ENCODE measurements around the gene RHOT2. TPM values are rescaled to one million over a fixed set of nuclear protein-coding genes. Genes with fewer than 3 reads are reported as not detected.

Gene RHOT2
- total RNA-seq, 2 experiments from 2014 or later: 110 TPM

GRCh38 chr16:636206-637080 is 31.5 kb upstream of the RHOT2 start, which contains the start of gene METTL26:
METTL26 (minus strand) TSS chr16:636305; CDS start chr16:636290, 15 bp downstream.
- DNase-seq (peak; percentile 98), ATAC-seq (peak; percentile 86)
- CTCF ChIA-PET: interaction anchor here (1.0 to 3.1 kb wide), 6 partner anchors 12 to 244 kb away, joined by 3 to 13 read pairs (median 3); partner anchors contain the start of gene CAPN15
- Mint-ChIP-seq H3K4me3 (peak within 1 kb of the TSS; percentile 89), H3K27me3 (no peaks in the 10 kb centered on the region), H3K36me3 (ENCODE audit: low read depth) (peaks cover 3% of the 10 kb centered on the region), H3K9me3 (no peaks in the 10 kb centered on the region), H3K27ac (peak within 1 kb of the TSS; percentile 92), H3K4me1 (ENCODE audit: low read depth) (peaks cover 13% of the 10 kb centered on the region)
- no peak for TF ChIP-seq CTCF (IDR thresholded peaks at IDR 0.05)
- intact Hi-C loops (cut with micrococcal nuclease): no loop called here
- POLR2A ChIA-PET: interaction anchor here (0.7 to 3.6 kb wide), 18 partner anchors 10 to 340 kb away, joined by 3 to 21 read pairs (median 4); partner anchors contain the start of genes JMJD8 and WDR90

- ChIA-PET CTCF (interaction anchor here (1.1 to 3.1 kb wide), 6 partner anchors 11 to 245 kb away, joined by 3 to 13 read pairs (median 3); partner anchors contain the start of genes CAPN15 and WDR90), POLR2A (interaction anchor here (0.7 to 3.6 kb wide), 11 partner anchors 9 to 339 kb away, joined by 3 to 21 read pairs (median 4); partner anchors contain the start of gene WDR90)
- ATAC-seq: peak; percentile 71
- TF ChIP-seq CTCF (IDR thresholded peaks at IDR 0.05): no peak
- no peaks in the 10 kb centered on the region for H3K27me3 Mint-ChIP-seq
- peak; percentile 90 for DNase-seq
- no peaks in the 10 kb centered on the region for H3K9me3 Mint-ChIP-seq
- peak overlapping the region; percentile 89 for H3K4me3 Mint-ChIP-seq
- intact Hi-C loops (cut with micrococcal nuclease): no loop called here
- peaks cover 3% of the 10 kb centered on the region for H3K36me3 Mint-ChIP-seq (ENCODE audit: low read depth)
- no peak overlapping the region for H3K27ac Mint-ChIP-seq
- H3K4me1 Mint-ChIP-seq (ENCODE audit: low read depth): peaks cover 13% of the 10 kb centered on the region
These were observed 30.6 kb upstream of the RHOT2 start for GRCh38 chr16:637081-638018.

- Mint-ChIP-seq H3K27ac (no peak overlapping the region), H3K27me3 (no peaks in the 10 kb centered on the region), H3K36me3 (ENCODE audit: low read depth) (peaks cover 6% of the 10 kb centered on the region), H3K4me1 (ENCODE audit: low read depth) (peaks cover 13% of the 10 kb centered on the region), H3K9me3 (no peaks in the 10 kb centered on the region), H3K4me3 (no peak overlapping the region)
- no peak for TF ChIP-seq CTCF (IDR thresholded peaks at IDR 0.05)
- CTCF ChIA-PET: interaction anchor here (1.1 to 3.1 kb wide), 2 partner anchors 10 to 11 kb away, joined by 3 to 13 read pairs; partner anchors contain the start of gene WDR90
- ATAC-seq: no peak
- POLR2A ChIA-PET: interaction anchor here (3.6 kb wide), 1 partner anchor 10 kb away, joined by 21 read pairs; the partner anchor contains the start of gene WDR90
- intact Hi-C loops (cut with micrococcal nuclease): no loop called here
- DNase-seq: no peak
These were observed 29.8 kb upstream of the RHOT2 start for GRCh38 chr16:638034-638543.

- ATAC-seq: no peak
- no peak overlapping the region for H3K27ac Mint-ChIP-seq
- H3K27me3 Mint-ChIP-seq: no peaks in the 10 kb centered on the region
- H3K4me1 Mint-ChIP-seq (ENCODE audit: low read depth): peaks cover 13% of the 10 kb centered on the region
- H3K9me3 Mint-ChIP-seq: no peaks in the 10 kb centered on the region
- ChIA-PET CTCF (interaction anchor here (1.1 to 3.1 kb wide), 2 partner anchors 9 to 11 kb away, joined by 3 to 13 read pairs; partner anchors contain the start of gene WDR90), POLR2A (interaction anchor here (3.6 kb wide), 1 partner anchor 10 kb away, joined by 21 read pairs; the partner anchor contains the start of gene WDR90)
- no peak for DNase-seq
- intact Hi-C loops (cut with micrococcal nuclease): no loop called here
- peaks cover 6% of the 10 kb centered on the region for H3K36me3 Mint-ChIP-seq (ENCODE audit: low read depth)
- TF ChIP-seq CTCF (IDR thresholded peaks at IDR 0.05): no peak
- no peak overlapping the region for H3K4me3 Mint-ChIP-seq
These were observed 29.1 kb upstream of the RHOT2 start for GRCh38 chr16:638836-639235.

Measured in activated CD8-positive, alpha-beta T cell treated with anti-CD3 and anti-CD28 coated beads for 36 hours (primary cell).